GM12873 (cell line): ENCODE measurements around the gene ARHGAP28.

ENCODE experiments used
- TF ChIP-seq, protein P1 (sequence below): IDR thresholded peaks from 2 replicates; pipeline ENCODE4 v1.5.1; 2012; ENCODE audit warnings: low read depth, mild to moderate bottlenecking, moderate library complexity, low read length, control low read depth; ENCODE audit not compliant: insufficient read depth; ENCODE audit errors: missing control alignments

Gene ARHGAP28

DNA sequence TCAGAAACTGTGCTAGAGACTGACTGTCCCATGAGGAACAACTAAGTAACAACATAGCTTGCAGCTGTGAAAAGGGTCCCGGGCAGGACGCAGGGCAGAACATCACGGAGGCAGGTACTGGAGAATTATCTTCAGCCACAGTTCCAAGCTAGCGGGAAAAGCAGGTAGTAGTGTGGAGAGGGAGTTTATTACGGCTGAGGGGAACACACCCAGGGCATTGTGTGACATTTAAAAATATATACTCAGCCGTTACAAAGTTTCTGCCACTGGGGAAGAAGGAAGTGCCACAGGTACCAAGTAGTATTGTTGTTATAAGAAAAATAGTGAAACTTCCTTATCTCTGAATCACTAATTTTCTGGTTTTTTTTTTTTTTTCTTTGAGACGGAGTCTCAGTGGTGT is 208.5 kb downstream of the ARHGAP28 start:
- TF ChIP-seq, protein P1, sequence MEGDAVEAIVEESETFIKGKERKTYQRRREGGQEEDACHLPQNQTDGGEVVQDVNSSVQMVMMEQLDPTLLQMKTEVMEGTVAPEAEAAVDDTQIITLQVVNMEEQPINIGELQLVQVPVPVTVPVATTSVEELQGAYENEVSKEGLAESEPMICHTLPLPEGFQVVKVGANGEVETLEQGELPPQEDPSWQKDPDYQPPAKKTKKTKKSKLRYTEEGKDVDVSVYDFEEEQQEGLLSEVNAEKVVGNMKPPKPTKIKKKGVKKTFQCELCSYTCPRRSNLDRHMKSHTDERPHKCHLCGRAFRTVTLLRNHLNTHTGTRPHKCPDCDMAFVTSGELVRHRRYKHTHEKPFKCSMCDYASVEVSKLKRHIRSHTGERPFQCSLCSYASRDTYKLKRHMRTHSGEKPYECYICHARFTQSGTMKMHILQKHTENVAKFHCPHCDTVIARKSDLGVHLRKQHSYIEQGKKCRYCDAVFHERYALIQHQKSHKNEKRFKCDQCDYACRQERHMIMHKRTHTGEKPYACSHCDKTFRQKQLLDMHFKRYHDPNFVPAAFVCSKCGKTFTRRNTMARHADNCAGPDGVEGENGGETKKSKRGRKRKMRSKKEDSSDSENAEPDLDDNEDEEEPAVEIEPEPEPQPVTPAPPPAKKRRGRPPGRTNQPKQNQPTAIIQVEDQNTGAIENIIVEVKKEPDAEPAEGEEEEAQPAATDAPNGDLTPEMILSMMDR: no peak

DNA sequence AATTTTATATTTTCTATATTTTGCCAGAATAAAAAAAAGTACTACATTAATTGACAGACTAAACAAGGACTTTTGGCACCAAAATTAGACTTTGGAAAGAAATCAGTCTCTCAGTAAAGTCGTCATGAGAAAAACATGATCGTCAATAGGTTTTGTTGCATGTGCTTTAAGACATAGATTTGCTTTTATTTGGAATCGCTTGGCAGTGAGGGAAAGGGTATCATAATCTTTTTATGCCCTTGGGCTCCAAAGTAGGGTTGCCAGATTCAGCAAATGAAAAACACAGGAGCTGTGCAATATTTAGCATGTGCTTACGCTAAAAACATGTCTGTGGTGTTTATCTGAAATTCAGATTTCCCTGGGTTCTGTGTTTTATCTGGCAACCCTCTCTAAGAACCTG is 210.5 kb downstream of the ARHGAP28 start:
- TF ChIP-seq, protein P1: no peak

DNA sequence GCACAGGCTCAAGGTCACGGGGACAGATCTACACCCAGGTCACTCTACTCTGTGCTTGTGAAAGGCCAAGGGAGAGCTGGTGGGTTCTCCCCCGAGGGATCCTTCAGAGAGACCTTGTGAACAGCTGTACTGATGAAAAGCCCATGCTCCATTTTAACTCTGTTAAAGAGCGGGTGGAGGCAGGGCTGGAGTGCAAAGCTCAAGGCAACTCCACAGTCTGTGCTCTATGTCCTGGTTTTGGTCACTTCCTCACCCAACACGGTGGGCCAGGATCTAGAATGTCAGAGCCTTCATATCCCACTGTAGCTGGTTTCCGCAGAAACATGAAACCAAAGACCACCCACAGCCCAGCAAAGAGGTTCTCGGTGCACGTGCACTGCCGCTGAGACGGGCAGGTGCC is 210.9 kb downstream of the ARHGAP28 start:
- TF ChIP-seq, protein P1: no peak

DNA sequence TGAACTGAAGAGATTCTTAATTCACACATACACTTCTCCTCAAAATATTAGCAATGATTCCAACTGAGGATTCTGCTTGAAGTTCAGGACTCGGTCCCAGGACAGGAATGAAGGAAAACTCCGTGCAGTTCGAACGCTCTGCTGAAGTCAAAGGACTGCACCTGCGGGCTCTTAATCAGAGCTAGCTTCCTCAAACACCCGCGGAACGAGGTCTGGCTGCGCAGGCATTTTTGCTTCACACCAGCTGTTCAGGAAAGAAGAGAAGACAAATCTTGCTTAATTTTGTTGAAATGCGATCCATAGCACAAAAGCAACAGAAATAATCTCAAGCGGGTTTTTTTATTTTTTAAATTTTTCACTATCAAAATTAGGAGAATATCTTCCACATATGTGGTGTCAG is 212.5 kb downstream of the ARHGAP28 start:
- TF ChIP-seq, protein P1: no peak

- TF ChIP-seq, protein P1: no peak
Observed at GRCh38 chr18:6942742-6943141, 213.2 kb downstream of the ARHGAP28 start.

DNA sequence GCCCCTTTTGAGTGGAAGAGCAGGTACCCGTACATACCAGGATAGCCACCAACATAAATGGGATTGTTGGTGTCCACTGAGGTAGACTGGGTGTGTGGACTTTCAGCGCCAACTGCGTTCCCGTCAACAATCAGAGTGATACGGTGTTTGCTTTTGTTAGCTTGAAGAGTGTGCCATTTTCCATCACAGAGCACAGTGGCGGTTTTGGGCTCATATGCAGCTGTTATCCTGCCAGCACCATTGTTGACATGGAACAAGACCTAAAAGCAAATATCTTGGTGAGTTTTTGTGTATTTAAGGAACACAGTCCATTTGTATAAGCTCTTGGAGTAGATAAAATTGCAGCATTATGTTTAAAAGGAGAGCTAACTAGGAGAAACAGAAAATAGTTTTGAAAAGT is 213.6 kb downstream of the ARHGAP28 start:
- TF ChIP-seq, protein P1: no peak

- TF ChIP-seq, protein P1: no peak
Observed at GRCh38 chr18:6947338-6948030, 218.0 kb downstream of the ARHGAP28 start.
